Ishikawa (cell line): Measurements from ENCODE around the gene F13B.

Experiments
- CEBPB ChIP-seq: IDR thresholded peaks from 2 replicates; pipeline ENCODE4 v1.6.1; 2012
- EGR1 ChIP-seq: IDR thresholded peaks from 2 replicates; pipeline ENCODE4 v1.6.1; 2012
- MAX ChIP-seq: IDR thresholded peaks from 2 replicates; pipeline ENCODE4 v1.6.1; 2012
- NFIC ChIP-seq: IDR thresholded peaks from 2 replicates; pipeline ENCODE4 v1.6.1; 2012
- RAD21 ChIP-seq: IDR thresholded peaks from 2 replicates; pipeline ENCODE4 v1.6.1; 2012; ENCODE audit warnings: low read depth
- TCF12 ChIP-seq: IDR thresholded peaks from 2 replicates; pipeline ENCODE4 v1.6.1; 2012; ENCODE audit warnings: low read depth
- YY1 ChIP-seq: IDR thresholded peaks from 2 replicates; pipeline ENCODE4 v1.6.1; 2012; ENCODE audit warnings: low read depth
- ZBTB7A ChIP-seq: IDR thresholded peaks from 2 replicates; pipeline ENCODE4 v1.6.1; 2012; ENCODE audit warnings: low read depth
- TF ChIP-seq, protein P1 (sequence below): IDR thresholded peaks from 2 replicates; pipeline ENCODE4 v1.6.1; 2012; ENCODE audit warnings: low read depth, mild to moderate bottlenecking
- TF ChIP-seq, protein P2 (sequence below): IDR thresholded peaks from 2 replicates; pipeline ENCODE4 v1.6.1; 2012

DNA sequence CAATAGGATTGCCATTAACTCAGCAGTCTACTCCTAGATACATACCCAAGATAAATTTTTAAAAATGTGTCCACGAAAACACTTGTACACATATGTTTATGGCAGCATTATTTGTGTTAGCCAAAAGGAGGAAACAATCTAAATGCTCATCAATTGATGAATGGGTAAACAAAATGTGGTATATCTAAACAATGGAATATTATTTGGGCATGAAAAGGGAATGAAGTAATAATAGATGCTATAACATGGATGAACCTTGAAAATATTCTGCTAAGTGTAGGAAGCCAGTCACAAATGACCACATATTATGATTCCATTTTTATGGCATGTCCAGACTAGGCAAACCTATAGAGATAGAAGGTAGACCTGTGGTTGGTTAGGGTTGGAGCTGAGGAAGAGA is 55.4 kb downstream of the F13B start:
- TF ChIP-seq RAD21 (no peak), CEBPB (no peak), EGR1 (no peak), MAX (no peak), TCF12 (no peak), YY1 (no peak), ZBTB7A (no peak), NFIC (no peak)
- TF ChIP-seq, protein P1, sequence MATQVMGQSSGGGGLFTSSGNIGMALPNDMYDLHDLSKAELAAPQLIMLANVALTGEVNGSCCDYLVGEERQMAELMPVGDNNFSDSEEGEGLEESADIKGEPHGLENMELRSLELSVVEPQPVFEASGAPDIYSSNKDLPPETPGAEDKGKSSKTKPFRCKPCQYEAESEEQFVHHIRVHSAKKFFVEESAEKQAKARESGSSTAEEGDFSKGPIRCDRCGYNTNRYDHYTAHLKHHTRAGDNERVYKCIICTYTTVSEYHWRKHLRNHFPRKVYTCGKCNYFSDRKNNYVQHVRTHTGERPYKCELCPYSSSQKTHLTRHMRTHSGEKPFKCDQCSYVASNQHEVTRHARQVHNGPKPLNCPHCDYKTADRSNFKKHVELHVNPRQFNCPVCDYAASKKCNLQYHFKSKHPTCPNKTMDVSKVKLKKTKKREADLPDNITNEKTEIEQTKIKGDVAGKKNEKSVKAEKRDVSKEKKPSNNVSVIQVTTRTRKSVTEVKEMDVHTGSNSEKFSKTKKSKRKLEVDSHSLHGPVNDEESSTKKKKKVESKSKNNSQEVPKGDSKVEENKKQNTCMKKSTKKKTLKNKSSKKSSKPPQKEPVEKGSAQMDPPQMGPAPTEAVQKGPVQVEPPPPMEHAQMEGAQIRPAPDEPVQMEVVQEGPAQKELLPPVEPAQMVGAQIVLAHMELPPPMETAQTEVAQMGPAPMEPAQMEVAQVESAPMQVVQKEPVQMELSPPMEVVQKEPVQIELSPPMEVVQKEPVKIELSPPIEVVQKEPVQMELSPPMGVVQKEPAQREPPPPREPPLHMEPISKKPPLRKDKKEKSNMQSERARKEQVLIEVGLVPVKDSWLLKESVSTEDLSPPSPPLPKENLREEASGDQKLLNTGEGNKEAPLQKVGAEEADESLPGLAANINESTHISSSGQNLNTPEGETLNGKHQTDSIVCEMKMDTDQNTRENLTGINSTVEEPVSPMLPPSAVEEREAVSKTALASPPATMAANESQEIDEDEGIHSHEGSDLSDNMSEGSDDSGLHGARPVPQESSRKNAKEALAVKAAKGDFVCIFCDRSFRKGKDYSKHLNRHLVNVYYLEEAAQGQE, result no peak
- TF ChIP-seq, protein P2, sequence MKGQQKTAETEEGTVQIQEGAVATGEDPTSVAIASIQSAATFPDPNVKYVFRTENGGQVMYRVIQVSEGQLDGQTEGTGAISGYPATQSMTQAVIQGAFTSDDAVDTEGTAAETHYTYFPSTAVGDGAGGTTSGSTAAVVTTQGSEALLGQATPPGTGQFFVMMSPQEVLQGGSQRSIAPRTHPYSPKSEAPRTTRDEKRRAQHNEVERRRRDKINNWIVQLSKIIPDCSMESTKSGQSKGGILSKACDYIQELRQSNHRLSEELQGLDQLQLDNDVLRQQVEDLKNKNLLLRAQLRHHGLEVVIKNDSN, result no peak
